PC-3 (cell line): ENCODE results near the gene E2F7. TPM values are rescaled to one million over a fixed set of nuclear protein-coding genes. Genes with fewer than 3 reads are reported as not detected.

ENCODE experiments used
- ATAC-seq: fragments of 200-7000 bp; cut with Tn5 transposase; 2 replicates; pipeline ENCODE4 v1.9.1; 2020; ENCODE audit warnings: mild to moderate bottlenecking, moderate library complexity
- BruUV-seq: library from RNA; stranded (reverse); fragments of 400-500 nt; replicated peaks from 2 replicates; lab custom pipeline; 2021; lab: Mats Ljungman, UMichigan
- CTCF ChIA-PET: fragments of 300-600 bp; sonication (Branson Sonifier 250); formaldehyde crosslinking; loops from one replicate; lab custom pipeline; 2022; ENCODE audit warnings: antibody characterized with exemption; lab: Charles Lee
- POLR2A ChIA-PET: fragments of 300-600 bp; sonication (Branson Sonifier 250); formaldehyde crosslinking; loops from one replicate; lab custom pipeline; 2022; ENCODE audit warnings: antibody characterized with exemption; ENCODE audit not compliant: unreplicated experiment; lab: Charles Lee
- DNase-seq: peaks from one replicate; pipeline ENCODE4 v3.0.0-alpha.2; 2015
- H2AFZ ChIP-seq: fragments of 300-600 bp; sonication (generic); 2 replicates; pipeline ENCODE4 v1.6.0; 2016; ENCODE audit warnings: antibody characterized with exemption, low read length
- H3F3A ChIP-seq: fragments of 300-600 bp; sonication (generic); one replicate; pipeline ENCODE4 v1.6.0; 2017; ENCODE audit warnings: antibody characterized with exemption, low read length, control low read depth, mild to moderate bottlenecking; ENCODE audit not compliant: unreplicated experiment
- H3K27ac ChIP-seq: fragments of 300-600 bp; sonication (generic); 2 replicates; pipeline ENCODE4 v1.5.1; 2016; ENCODE audit warnings: mild to moderate bottlenecking, low read length
- H3K27me3 ChIP-seq: fragments of 300-600 bp; sonication (generic); 2 replicates; pipeline ENCODE4 v1.6.1; 2016; ENCODE audit warnings: low read length, mixed read lengths
- H3K36me3 ChIP-seq: fragments of 300-600 bp; sonication (generic); 2 replicates; pipeline ENCODE4 v1.6.1; 2016; ENCODE audit warnings: low read depth, mixed run types, low read length, mixed read lengths
- H3K4me1 ChIP-seq: fragments of 300-600 bp; sonication (generic); 2 replicates; pipeline ENCODE4 v1.5.1; 2016; ENCODE audit warnings: low read length; ENCODE audit not compliant: insufficient read depth
- H3K4me2 ChIP-seq: fragments of 300-600 bp; sonication (generic); 2 replicates; pipeline ENCODE4 v1.6.0; 2016; ENCODE audit warnings: low read length
- H3K4me3 ChIP-seq: fragments of 300-600 bp; sonication (generic); 2 replicates; pipeline ENCODE4 v1.5.1; 2016; ENCODE audit warnings: mild to moderate bottlenecking, low read length, mixed read lengths
- H3K79me2 ChIP-seq: fragments of 300-600 bp; sonication (generic); 2 replicates; pipeline ENCODE4 v1.6.1; 2017; ENCODE audit warnings: low read length, mixed read lengths
- H3K9ac ChIP-seq: fragments of 300-600 bp; sonication (generic); 2 replicates; pipeline ENCODE4 v1.6.0; 2016; ENCODE audit warnings: mild to moderate bottlenecking, low read length
- H3K9me2 ChIP-seq: fragments of 300-600 bp; sonication (generic); replicated peaks from 2 replicates; pipeline ENCODE4 v1.6.1; 2016; ENCODE audit warnings: mixed run types, low read length, mixed read lengths
- H3K9me3 ChIP-seq: fragments of 300-600 bp; sonication (generic); 2 replicates; pipeline ENCODE4 v1.6.1; 2016; ENCODE audit warnings: low read length, mixed read lengths
- H4K20me1 ChIP-seq: fragments of 300-600 bp; sonication (generic); 2 replicates; pipeline ENCODE4 v1.6.1; 2016; ENCODE audit warnings: low read length, mixed read lengths
- CTCF ChIP-seq: fragments of 300-600 bp; sonication (generic); conservative IDR thresholded peaks from 2 replicates; pipeline ENCODE4 v1.5.1; 2017; ENCODE audit warnings: antibody characterized with exemption, low read depth, mild to moderate bottlenecking, low read length
- EZH2 ChIP-seq: fragments of 300-600 bp; sonication (generic); IDR thresholded peaks from one replicate; pipeline ENCODE4 v1.6.1; 2017; ENCODE audit warnings: antibody characterized with exemption, mild to moderate bottlenecking, low read length; ENCODE audit not compliant: unreplicated experiment
- EZH2phosphoT487 ChIP-seq: fragments of 300-600 bp; sonication (generic); IDR thresholded peaks from 2 replicates; pipeline ENCODE4 v1.6.1; 2018; ENCODE audit warnings: mild to moderate bottlenecking, antibody characterized with exemption, low read length, borderline replicate concordance
- intact Hi-C: fragments of 100-400 bp; cut with micrococcal nuclease; formaldehyde crosslinking; loops from 2 replicates; pipeline ENCODE4 v1.9.0; 2023
- total RNA-seq: library from RNA; depleted of rRNA; stranded (reverse); fragments of >200 nt; gene quantifications from 2 replicates; pipeline ENCODE4 v1.2.3, GENCODE V29; 2014

The E2F7 gene
- total RNA-seq, 1 experiment from 2014 or later = 19.0 TPM

DNA sequence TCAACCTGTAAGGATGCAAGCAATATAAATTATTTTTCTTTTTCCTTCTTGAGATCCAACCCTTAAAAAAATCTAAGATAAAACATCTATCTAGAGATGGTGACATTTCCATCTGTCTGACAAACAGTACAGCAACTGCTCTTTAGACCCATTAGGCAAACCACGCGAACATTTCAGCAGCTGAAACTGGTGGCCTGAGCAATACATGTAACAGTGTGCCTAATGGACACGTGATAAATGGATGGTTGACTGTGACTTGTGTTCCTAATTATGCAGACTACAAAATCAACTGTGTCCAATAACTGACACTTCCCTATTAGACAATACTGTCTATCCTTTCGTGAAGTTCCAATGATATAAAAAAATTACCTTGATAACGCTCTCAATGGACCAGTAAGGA lies 18.9 kb downstream of the E2F7 start:
- no peak overlapping the region for H3K27ac ChIP-seq
- POLR2A ChIA-PET = no interaction called here
- no peaks in the 10 kb centered on the region for H4K20me1 ChIP-seq
- CTCF ChIA-PET = no interaction called here
- H3K9me2 ChIP-seq = no peaks in the 10 kb centered on the region
- H3K79me2 ChIP-seq = no peaks in the 10 kb centered on the region
- intact Hi-C loops = loop anchor here (5.0 kb wide), 1 partner anchor 76 kb away; no protein-coding TSS in a partner anchor
- no peaks in the 10 kb centered on the region for H3K4me1 ChIP-seq
- peaks cover 75% of the 10 kb centered on the region for H3K36me3 ChIP-seq
- no peaks in the 10 kb centered on the region for H3K9me3 ChIP-seq
- DNase-seq (no peak), ATAC-seq (no peak)
- H3K4me2 ChIP-seq = no peak overlapping the region
- no peak overlapping the region for H3K4me3 ChIP-seq
- no peaks in the 10 kb centered on the region for H3F3A ChIP-seq
- H3K9ac ChIP-seq = no peak overlapping the region
- no peaks in the 10 kb centered on the region for H3K27me3 ChIP-seq
- TF ChIP-seq EZH2 (no peak), CTCF (no peak), EZH2phosphoT487 (no peak)
- BruUV-seq = no TSS peak
- no peak overlapping the region for H2AFZ ChIP-seq

GRCh38 chr12:77045183-77045582 lies 20.2 kb downstream of the E2F7 start:
- H3K9me3 ChIP-seq = no peaks in the 10 kb centered on the region
- H3K27ac ChIP-seq = no peak overlapping the region
- DNase-seq (no peak), ATAC-seq (no peak)
- no peak overlapping the region for H2AFZ ChIP-seq
- H3K36me3 ChIP-seq = peaks cover 83% of the 10 kb centered on the region
- no peak overlapping the region for H3K9ac ChIP-seq
- no peaks in the 10 kb centered on the region for H3K27me3 ChIP-seq
- no peaks in the 10 kb centered on the region for H3K4me1 ChIP-seq
- TF ChIP-seq CTCF (no peak), EZH2 (no peak), EZH2phosphoT487 (no peak)
- no peaks in the 10 kb centered on the region for H3K79me2 ChIP-seq
- POLR2A ChIA-PET = no interaction called here
- H3K4me2 ChIP-seq = no peak overlapping the region
- intact Hi-C loops = loop anchor here (5.0 kb wide), 1 partner anchor 77 kb away; no protein-coding TSS in a partner anchor
- H3K4me3 ChIP-seq = no peak overlapping the region
- H3F3A ChIP-seq = no peaks in the 10 kb centered on the region
- no peaks in the 10 kb centered on the region for H3K9me2 ChIP-seq
- CTCF ChIA-PET = no interaction called here
- no TSS peak for BruUV-seq
- H4K20me1 ChIP-seq = no peaks in the 10 kb centered on the region

- H4K20me1 ChIP-seq = no peaks in the 10 kb centered on the region
- no peak overlapping the region for H3K4me2 ChIP-seq
- no peaks in the 10 kb centered on the region for H3K4me1 ChIP-seq
- intact Hi-C loops = loop anchor here (5.0 kb wide), 1 partner anchor 78 kb away; no protein-coding TSS in a partner anchor
- no peak overlapping the region for H3K27ac ChIP-seq
- no peak overlapping the region for H3K4me3 ChIP-seq
- H3K79me2 ChIP-seq = no peaks in the 10 kb centered on the region
- H3K27me3 ChIP-seq = no peaks in the 10 kb centered on the region
- H3K36me3 ChIP-seq = peaks cover 88% of the 10 kb centered on the region
- H2AFZ ChIP-seq = no peak overlapping the region
- POLR2A ChIA-PET = no interaction called here
- TF ChIP-seq EZH2 = no peak
- no peak for TF ChIP-seq CTCF
- no peak for TF ChIP-seq EZH2phosphoT487
- DNase-seq (no peak), ATAC-seq (no peak)
- H3F3A ChIP-seq = no peaks in the 10 kb centered on the region
- no peaks in the 10 kb centered on the region for H3K9me2 ChIP-seq
- BruUV-seq = no TSS peak
- CTCF ChIA-PET = no interaction called here
- H3K9ac ChIP-seq = no peak overlapping the region
- H3K9me3 ChIP-seq = no peaks in the 10 kb centered on the region
These were observed 20.6 kb downstream of the E2F7 start for GRCh38 chr12:77044721-77045120.
